HCT116 (cell line): ENCODE results near the gene MPP1. TPM values are rescaled to one million over a fixed set of nuclear protein-coding genes. Genes with fewer than 3 reads are reported as not detected.

Source experiments
- ATAC-seq: fragments of 200-7000 bp; cut with Tn5 transposase; 2 replicates; pipeline ENCODE4 v1.9.1; 2020; ENCODE audit warnings: mild to moderate bottlenecking, moderate library complexity
- BruUV-seq: library from RNA; stranded (reverse); fragments of 400-500 nt; replicated peaks from 2 replicates; lab custom pipeline; 2021; lab: Mats Ljungman, UMichigan
- CTCF ChIA-PET: fragments of 300-600 bp; sonication (Branson Sonifier 250); formaldehyde crosslinking; loops from one replicate; lab custom pipeline; 2021; ENCODE audit warnings: antibody characterized with exemption; lab: Charles Lee
- POLR2A ChIA-PET: fragments of 300-600, 350-600 bp; sonication (Branson Sonifier 250); formaldehyde crosslinking; loops from one replicate; lab custom pipeline; 2021; ENCODE audit warnings: antibody characterized with exemption; lab: Charles Lee
- RAD21 ChIA-PET, 2 experiments: fragments of 300-600 bp; sonication (Branson Sonifier 250); formaldehyde crosslinking; loops; one replicate each; lab custom pipeline; 2023; ENCODE audit warnings: low total read pairs in 2 of 2; ENCODE audit not compliant: uncharacterized antibody in 2 of 2, unreplicated experiment in 2 of 2, low non-redundant PET in 1 of 2; lab: Charles Lee
- DNase-seq: peaks from one replicate; pipeline ENCODE4 v3.0.0-alpha.2; 2010; ENCODE audit warnings: low read depth, low spot score
- H2AFZ ChIP-seq: fragments of 200-600 bp; shearing (Covaris generic), sonication (generic); 2 replicates; pipeline ENCODE4 v1.6.1; 2017; ENCODE audit warnings: low read depth, mixed run types, mixed read lengths, antibody characterized with exemption, low read length; ENCODE audit not compliant: poor library complexity, severe bottlenecking
- H3K27ac ChIP-seq: 2 replicates; pipeline ENCODE4 v1.5.1; 2012; ENCODE audit warnings: low read depth, low read length
- H3K27me3 ChIP-seq: fragments of 200-600 bp; sonication (generic); 2 replicates; pipeline ENCODE4 v1.6.1; 2016; ENCODE audit warnings: mixed run types, low read length, mixed read lengths; ENCODE audit not compliant: insufficient read depth
- H3K36me3 ChIP-seq, 2 experiments: fragments of 200-500 bp in 1 of 2; fragments of 200-600 bp in 1 of 2; sonication (Bioruptor generic) in 1 of 2; sonication (generic) in 1 of 2; 2 replicates each; pipeline versions ENCODE4 v1.5.1 to v1.6.1; 2014 to 2016; ENCODE audit warnings: low read length in 2 of 2, inconsistent platforms in 1 of 2, mixed read lengths in 1 of 2, mixed run types in 1 of 2; ENCODE audit not compliant: insufficient read depth in 2 of 2, control insufficient read depth in 1 of 2
- H3K4me1 ChIP-seq, 2 experiments: fragments of 200-600 bp in 1 of 2; sonication (generic) in 1 of 2; 2 replicates each; pipeline versions ENCODE4 v1.5.1 to v1.6.1; 2012 to 2017; ENCODE audit warnings: low read length in 2 of 2, inconsistent platforms in 1 of 2, mild to moderate bottlenecking in 1 of 2, mixed read lengths in 1 of 2, mixed run types in 1 of 2, moderate library complexity in 1 of 2; ENCODE audit not compliant: insufficient read depth in 2 of 2, control insufficient read depth in 1 of 2
- H3K4me2 ChIP-seq: fragments of 200-600 bp; sonication (generic); 2 replicates; pipeline ENCODE4 v1.6.1; 2017; ENCODE audit warnings: mixed run types, low read length, mixed read lengths
- H3K4me3 ChIP-seq, 2 experiments: fragments of 200-600 bp in 1 of 2; sonication (generic) in 1 of 2; replicated peaks in 1 of 2; 2 replicates each; pipeline ENCODE4 v1.5.1; 2011 to 2016; ENCODE audit warnings: low read length in 2 of 2, control low read depth in 1 of 2, low read depth in 1 of 2, mild to moderate bottlenecking in 1 of 2, mixed read lengths in 1 of 2, mixed run types in 1 of 2
- H3K79me2 ChIP-seq: fragments of 200-600 bp; sonication (generic); 2 replicates; pipeline ENCODE4 v1.6.1; 2017; ENCODE audit warnings: mild to moderate bottlenecking, mixed run types, low read length, moderate library complexity, mixed read lengths; ENCODE audit not compliant: insufficient read depth
- H3K9ac ChIP-seq: fragments of 200-600 bp; sonication (generic); 2 replicates; pipeline ENCODE4 v1.6.1; 2016; ENCODE audit warnings: low read length, mixed read lengths
- H3K9me2 ChIP-seq: fragments of 200-600 bp; sonication (generic), shearing (Covaris generic); 2 replicates; pipeline ENCODE4 v1.6.1; 2017; ENCODE audit warnings: mixed run types, mild to moderate bottlenecking, moderate library complexity; ENCODE audit not compliant: insufficient read depth
- H3K9me3 ChIP-seq, 2 experiments: fragments of 200-500 bp in 1 of 2; fragments of 200-600 bp in 1 of 2; sonication (Bioruptor generic) in 1 of 2; sonication (generic) in 1 of 2; 2 replicates each; pipeline ENCODE4 v1.6.1; 2014 to 2017; ENCODE audit warnings: low read length in 2 of 2, mixed read lengths in 2 of 2, inconsistent platforms in 1 of 2, low read depth in 1 of 2, mild to moderate bottlenecking in 1 of 2, mixed run types in 1 of 2, moderate library complexity in 1 of 2; ENCODE audit not compliant: control insufficient read depth in 1 of 2, insufficient read depth in 1 of 2
- H4K20me1 ChIP-seq: fragments of 200-600 bp; sonication (generic), shearing (Covaris generic); 2 replicates; pipeline ENCODE4 v1.6.1; 2017; ENCODE audit warnings: mixed run types, mild to moderate bottlenecking, moderate library complexity; ENCODE audit not compliant: insufficient read depth
- CEBPB ChIP-seq: IDR thresholded peaks from 2 replicates; pipeline ENCODE4 v1.6.1; 2012; ENCODE audit warnings: low read depth
- FOSL1 ChIP-seq: IDR thresholded peaks from 2 replicates; pipeline ENCODE4 v1.6.1; 2012; ENCODE audit warnings: low read depth
- RAD21 ChIP-seq: IDR thresholded peaks from 2 replicates; pipeline ENCODE4 v1.6.1; 2012; ENCODE audit warnings: low read depth, mild to moderate bottlenecking
- TCF7L2 ChIP-seq: IDR thresholded peaks from 2 replicates; pipeline ENCODE4 v1.7.0; 2011; ENCODE audit warnings: borderline replicate concordance, inconsistent platforms; ENCODE audit not compliant: insufficient read depth, insufficient read length; ENCODE audit errors: extremely low read depth
- intact Hi-C: fragments of 100-400 bp; cut with micrococcal nuclease; formaldehyde crosslinking; loops from 2 replicates; pipeline ENCODE4 v1.10.0; 2022
- total RNA-seq: library from RNA; stranded (reverse); gene quantifications from one replicate; pipeline ENCODE4 v1.2.1, GENCODE V29; 2021; ENCODE audit not compliant: unreplicated experiment
- TF ChIP-seq, protein P1 (sequence below), 3 experiments: fragments of 200-600 bp in 1 of 3; sonication (generic) in 1 of 3; IDR thresholded peaks in 2 of 3; conservative IDR thresholded peaks in 1 of 3; 2 replicates each; pipeline ENCODE4 v1.5.1; 2012 to 2017; ENCODE audit warnings: low read depth in 2 of 3, low read length in 2 of 3, antibody characterized with exemption in 1 of 3, borderline replicate concordance in 1 of 3, control low read depth in 1 of 3, mild to moderate bottlenecking in 1 of 3, mixed read lengths in 1 of 3, mixed run types in 1 of 3, moderate library complexity in 1 of 3; ENCODE audit not compliant: insufficient read depth in 1 of 3

The MPP1 gene
- total RNA-seq, 1 experiment from 2014 or later: 13.1 TPM

DNA sequence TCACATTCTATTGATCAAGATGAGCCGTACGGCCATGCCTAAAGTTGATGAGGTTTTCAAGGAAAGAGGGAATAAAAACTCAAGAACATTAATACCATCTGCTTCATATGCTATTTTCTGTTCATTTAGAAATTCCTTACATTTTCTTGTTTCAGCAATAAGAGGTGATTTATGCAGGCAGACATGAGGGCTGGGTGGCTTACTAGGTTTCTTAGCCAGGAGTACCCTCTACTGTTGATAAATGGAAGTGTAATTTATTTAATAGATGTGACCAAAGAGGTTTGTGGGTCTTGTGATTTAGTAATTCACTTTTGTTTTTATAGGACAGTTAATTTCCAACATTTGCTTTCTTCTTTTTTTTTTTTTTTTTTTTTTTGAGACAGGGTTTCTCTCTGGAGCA, 35.6 kb upstream of the MPP1 start:
- CTCF ChIA-PET: interaction anchor here (1.0 to 1.4 kb wide), 2 partner anchors 92 kb away, joined by 3 read pairs; no protein-coding TSS in a partner anchor
- intact Hi-C loops: loop anchor here (10.0 kb wide), 1 partner anchor 126 kb away; no protein-coding TSS in a partner anchor

DNA sequence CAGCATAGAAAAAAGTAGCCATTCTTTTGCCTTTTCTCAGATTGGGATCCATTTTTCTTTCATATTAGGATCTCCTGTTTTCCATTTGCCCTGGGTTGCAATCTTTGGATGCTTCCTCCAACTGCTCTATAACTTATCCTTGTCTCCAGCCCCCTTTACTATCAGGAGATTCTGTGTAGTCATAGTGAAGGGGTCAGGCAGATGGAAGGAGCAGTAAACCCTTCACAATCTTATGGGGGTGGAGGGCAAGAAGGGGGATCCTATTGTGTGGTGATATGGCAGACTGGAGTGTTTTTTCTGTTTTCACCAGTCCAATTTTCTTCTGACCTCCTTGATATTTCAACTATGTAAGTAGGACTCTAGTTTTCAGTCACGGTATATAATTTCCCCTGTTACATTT, 30.9 kb upstream of the MPP1 start:
- Histone ChIP-seq H3K79me2 (no peaks in the 10 kb centered on the region), H3K9ac (no peak overlapping the region), H3K4me2 (no peak overlapping the region), H3K9me3 (no peaks in the 10 kb centered on the region), H3K27ac (no peak overlapping the region), H3K27me3 (no peaks in the 10 kb centered on the region), H2AFZ (no peak overlapping the region), H4K20me1 (no peaks in the 10 kb centered on the region), H3K9me2 (no peaks in the 10 kb centered on the region), H3K36me3 (no peaks in the 10 kb centered on the region), H3K4me1 (no peaks in the 10 kb centered on the region), H3K4me3 (no peak overlapping the region)
- TF ChIP-seq FOSL1 (no peak), TCF7L2 (no peak)
- RAD21 ChIA-PET: no interaction called here
- BruUV-seq: no TSS peak
- CTCF ChIA-PET: no interaction called here
- DNase-seq (no peak), ATAC-seq (no peak)
- intact Hi-C loops: no loop called here
- POLR2A ChIA-PET: no interaction called here

More for the DNA sequence above, 35.6 kb upstream of the MPP1 start:
- ChIA-PET POLR2A (no interaction called here), RAD21 (no interaction called here)
- H3K4me3 ChIP-seq: no peak overlapping the region
- H3K4me1 ChIP-seq: no peaks in the 10 kb centered on the region
- no peak overlapping the region for H2AFZ ChIP-seq
- H3K27me3 ChIP-seq: no peaks in the 10 kb centered on the region
- ATAC-seq (peak; percentile 70), DNase-seq (peak; percentile 22)
- no peak overlapping the region for H3K9ac ChIP-seq
- TF ChIP-seq, protein P1, sequence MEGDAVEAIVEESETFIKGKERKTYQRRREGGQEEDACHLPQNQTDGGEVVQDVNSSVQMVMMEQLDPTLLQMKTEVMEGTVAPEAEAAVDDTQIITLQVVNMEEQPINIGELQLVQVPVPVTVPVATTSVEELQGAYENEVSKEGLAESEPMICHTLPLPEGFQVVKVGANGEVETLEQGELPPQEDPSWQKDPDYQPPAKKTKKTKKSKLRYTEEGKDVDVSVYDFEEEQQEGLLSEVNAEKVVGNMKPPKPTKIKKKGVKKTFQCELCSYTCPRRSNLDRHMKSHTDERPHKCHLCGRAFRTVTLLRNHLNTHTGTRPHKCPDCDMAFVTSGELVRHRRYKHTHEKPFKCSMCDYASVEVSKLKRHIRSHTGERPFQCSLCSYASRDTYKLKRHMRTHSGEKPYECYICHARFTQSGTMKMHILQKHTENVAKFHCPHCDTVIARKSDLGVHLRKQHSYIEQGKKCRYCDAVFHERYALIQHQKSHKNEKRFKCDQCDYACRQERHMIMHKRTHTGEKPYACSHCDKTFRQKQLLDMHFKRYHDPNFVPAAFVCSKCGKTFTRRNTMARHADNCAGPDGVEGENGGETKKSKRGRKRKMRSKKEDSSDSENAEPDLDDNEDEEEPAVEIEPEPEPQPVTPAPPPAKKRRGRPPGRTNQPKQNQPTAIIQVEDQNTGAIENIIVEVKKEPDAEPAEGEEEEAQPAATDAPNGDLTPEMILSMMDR (IDR thresholded peaks at IDR 0.05 in 2 of 3, conservative IDR thresholded peaks at IDR 0.05 in 1 of 3; ENCODE audit: borderline replicate concordance in 1 of 3, insufficient read depth in 1 of 3, low read depth in 2 of 3, low read length in 2 of 3): peak; percentile 27 to 64 (median 50); a peak in 5 of 6 replicates
- TF ChIP-seq CEBPB (no peak), RAD21 (peak; percentile 82)
- no peak overlapping the region for H3K27ac ChIP-seq
- no peaks in the 10 kb centered on the region for H3K9me2 ChIP-seq
- BruUV-seq: no TSS peak
- no peaks in the 10 kb centered on the region for H3K9me3 ChIP-seq
- H4K20me1 ChIP-seq: no peaks in the 10 kb centered on the region
- no peaks in the 10 kb centered on the region for H3K79me2 ChIP-seq
- H3K36me3 ChIP-seq: no peaks in the 10 kb centered on the region
- H3K4me2 ChIP-seq: no peak overlapping the region
